Measurements from ENCODE around the gene ADRB2. TPM values are rescaled to one million over a fixed set of nuclear protein-coding genes. Genes with fewer than 3 reads are reported as not detected.
"Not testable (repeated sequence)": the region's sequence is repeated elsewhere in the genome, so short reads cannot be mapped to it uniquely, and the experiment has no call there.

The ADRB2 gene
- total RNA-seq, 2 donors from 2014 or later, result 6.8 to 29.0 TPM

DNA sequence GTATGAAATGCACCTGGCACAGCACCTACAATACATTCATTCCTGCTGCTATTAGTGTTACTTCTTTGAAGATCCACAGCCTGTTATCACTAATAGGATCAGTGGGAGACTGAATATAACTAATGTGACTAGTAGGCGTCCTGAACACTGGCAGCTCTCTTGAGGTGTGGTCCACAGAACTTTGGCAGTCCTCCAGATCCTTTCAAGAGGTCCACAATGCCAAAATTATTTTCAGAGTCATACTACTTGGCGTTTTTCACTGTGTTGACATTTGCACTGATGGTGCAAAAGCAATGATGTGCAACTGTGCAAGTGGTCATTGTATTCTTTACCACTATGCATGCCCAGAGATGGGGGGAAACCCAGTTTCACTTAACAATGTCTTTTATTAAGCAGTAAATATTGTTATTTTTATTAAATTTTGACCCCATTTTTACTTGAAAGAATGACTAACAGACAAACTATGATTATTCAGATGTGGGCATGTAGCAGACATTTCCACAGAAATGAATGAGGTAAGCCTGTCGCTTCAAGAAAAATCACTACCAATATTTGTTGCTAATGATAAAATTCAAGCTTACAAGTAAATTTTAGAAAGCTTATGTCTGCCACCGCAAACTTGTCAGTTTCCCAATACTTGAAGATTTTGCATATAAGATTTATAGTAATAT lies 48.9 kb downstream of the ADRB2 start:
- no peaks in the 10 kb centered on the region for H3K9me3 ChIP-seq
- no peak for TF ChIP-seq POLR2A (IDR thresholded peaks at IDR 0.05)
- TF ChIP-seq, protein P1, sequence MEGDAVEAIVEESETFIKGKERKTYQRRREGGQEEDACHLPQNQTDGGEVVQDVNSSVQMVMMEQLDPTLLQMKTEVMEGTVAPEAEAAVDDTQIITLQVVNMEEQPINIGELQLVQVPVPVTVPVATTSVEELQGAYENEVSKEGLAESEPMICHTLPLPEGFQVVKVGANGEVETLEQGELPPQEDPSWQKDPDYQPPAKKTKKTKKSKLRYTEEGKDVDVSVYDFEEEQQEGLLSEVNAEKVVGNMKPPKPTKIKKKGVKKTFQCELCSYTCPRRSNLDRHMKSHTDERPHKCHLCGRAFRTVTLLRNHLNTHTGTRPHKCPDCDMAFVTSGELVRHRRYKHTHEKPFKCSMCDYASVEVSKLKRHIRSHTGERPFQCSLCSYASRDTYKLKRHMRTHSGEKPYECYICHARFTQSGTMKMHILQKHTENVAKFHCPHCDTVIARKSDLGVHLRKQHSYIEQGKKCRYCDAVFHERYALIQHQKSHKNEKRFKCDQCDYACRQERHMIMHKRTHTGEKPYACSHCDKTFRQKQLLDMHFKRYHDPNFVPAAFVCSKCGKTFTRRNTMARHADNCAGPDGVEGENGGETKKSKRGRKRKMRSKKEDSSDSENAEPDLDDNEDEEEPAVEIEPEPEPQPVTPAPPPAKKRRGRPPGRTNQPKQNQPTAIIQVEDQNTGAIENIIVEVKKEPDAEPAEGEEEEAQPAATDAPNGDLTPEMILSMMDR (IDR thresholded peaks at IDR 0.05), result no peak
- TF ChIP-seq POLR2AphosphoS5 (IDR thresholded peaks at IDR 0.05), result no peak
- intact Hi-C loops (cut with DNase I), result no loop called here

DNA sequence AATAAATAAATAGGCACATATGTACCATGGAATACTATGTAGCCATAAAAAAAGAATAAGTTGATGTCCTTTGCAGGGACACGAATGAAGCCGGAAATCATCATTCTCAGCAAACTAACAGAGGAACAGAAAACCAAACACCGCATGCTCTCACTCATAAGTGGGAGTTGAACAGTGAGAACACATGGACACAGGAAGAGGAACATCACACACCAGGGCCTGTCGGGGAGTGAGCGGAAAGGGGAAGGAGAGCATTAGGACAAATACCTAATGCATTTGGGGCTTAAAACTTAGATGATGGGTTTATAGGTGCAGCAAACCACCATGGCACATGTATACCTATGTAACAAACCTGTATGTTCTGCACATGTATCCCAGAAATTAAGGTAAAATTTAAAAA lies 51.0 kb downstream of the ADRB2 start:
- intact Hi-C loops (cut with DNase I); H3K27me3 ChIP-seq (replicated peaks; ENCODE audit: insufficient read depth); DNase-seq (ENCODE audit: low spot score); H3K9me3 ChIP-seq; H3K36me3 ChIP-seq; H3K4me1 ChIP-seq (replicated peaks); H3K4me3 ChIP-seq; H3K27ac ChIP-seq: not testable (repeated sequence)
- WGBS, result 92% methylated on average over 5 of the region's 5 CpGs

More for the DNA sequence above, 48.9 kb downstream of the ADRB2 start:
- Histone ChIP-seq H3K4me3 (no peak overlapping the region), H3K36me3 (no peaks in the 10 kb centered on the region), H3K4me1 (replicated peaks) (no peaks in the 10 kb centered on the region), H3K27me3 (replicated peaks; ENCODE audit: insufficient read depth) (no peaks in the 10 kb centered on the region), H3K27ac (no peak overlapping the region)
- 74% methylated on average over 4 of the region's 4 CpGs for WGBS
- no peak for DNase-seq (ENCODE audit: low spot score)

Other genes with a start within 250 kb of the ADRB2 start
- gene HTR4, start 172.1 kb upstream of the ADRB2 start, total RNA-seq, result 1 to 10 TPM in 1 of 2 donors, not detected in 1; 2.1 TPM
- gene SH3TC2, start 236.5 kb downstream of the ADRB2 start, total RNA-seq, result 10 to 100 TPM in 1 of 2 donors, 1 to 10 TPM in 1; 6.2 to 69.1 TPM